K562 (cell line): ENCODE results near the gene IPO11. TPM values are rescaled to one million over a fixed set of nuclear protein-coding genes. Genes with fewer than 3 reads are reported as not detected.

Experiments used
- ATAC-seq: fragments of 200-7000 bp; cut with Tn5 transposase; 3 replicates; pipeline ENCODE4 v1.9.1; 2020; ENCODE audit warnings: moderate library complexity
- BruUV-seq: library from RNA; stranded (reverse); fragments of 400-500 nt; replicated peaks from 2 replicates; lab custom pipeline; 2021; lab: Mats Ljungman, UMichigan
- CTCF ChIA-PET: fragments of 300-600 bp; formaldehyde crosslinking; extraction: SDS; loops from one replicate; lab custom pipeline; 2021; ENCODE audit warnings: low intra/inter-chr PET ratio; lab: Yijun Ruan, JAX
- POLR2A ChIA-PET: fragments of 300-600, 350-650 bp; sonication (Branson Sonifier 250); formaldehyde crosslinking; extraction: SDS; loops from one replicate; lab custom pipeline; 2021; ENCODE audit warnings: antibody characterized with exemption, inconsistent platforms; lab: Yijun Ruan, JAX
- DNase-seq, 4 experiments: peaks; one replicate each; pipeline versions ENCODE4 v3.0.0 to v3.0.0-alpha.2; 2011 to 2018; ENCODE audit warnings: low spot score in 3 of 4, mixed read lengths in 3 of 4; ENCODE audit errors: extremely low read depth in 1 of 4
- FAIRE-seq: peaks from 2 replicates; lab custom pipeline; 2011; peaks lifted over from hg19 to GRCh38; lab: Jason Lieb, UNC
- H2AFZ ChIP-seq: 2 replicates; pipeline ENCODE4 v1.6.0; 2011; ENCODE audit warnings: low read depth, low read length, control low read depth, inconsistent platforms
- H3K27ac ChIP-seq: fragments of 200-600 bp; 3 replicates; pipeline ENCODE4 v1.8.0; 2011; ENCODE audit warnings: low read depth, mild to moderate bottlenecking, control low read depth, inconsistent platforms, low read length, moderate library complexity, mixed read lengths; ENCODE audit errors: extremely low read depth
- H3K27me3 ChIP-seq, 2 experiments: fragments of 300-600 bp in 1 of 2; 2 replicates in 1 of 2; 3 replicates in 1 of 2; pipeline versions ENCODE4 v1.6.0 to v1.8.0; 2011; ENCODE audit warnings: inconsistent platforms in 2 of 2, low read length in 2 of 2, mild to moderate bottlenecking in 1 of 2, mixed read lengths in 1 of 2, moderate library complexity in 1 of 2; ENCODE audit not compliant: control insufficient read depth in 2 of 2, insufficient read depth in 2 of 2
- H3K36me3 ChIP-seq: fragments of 300-600 bp; 3 replicates; pipeline ENCODE4 v1.8.0; 2011; ENCODE audit warnings: mild to moderate bottlenecking, low read length, inconsistent platforms; ENCODE audit not compliant: control insufficient read depth, insufficient read depth
- H3K4me1 ChIP-seq, 2 experiments: fragments of 200-600 bp in 1 of 2; replicated peaks in 1 of 2; 2 replicates in 1 of 2; 3 replicates in 1 of 2; pipeline versions ENCODE4 v1.5.1 to v1.8.0; 2011; ENCODE audit warnings: inconsistent platforms in 2 of 2, low read length in 2 of 2, mild to moderate bottlenecking in 1 of 2, mixed read lengths in 1 of 2, moderate library complexity in 1 of 2; ENCODE audit not compliant: control insufficient read depth in 2 of 2, insufficient read depth in 2 of 2
- H3K4me2 ChIP-seq: 2 replicates; pipeline ENCODE4 v1.6.1; 2011; ENCODE audit warnings: low read length, control low read depth, inconsistent platforms, mixed read lengths; ENCODE audit not compliant: insufficient read depth
- H3K4me3 ChIP-seq: fragments of 200-600 bp; sonication (generic), shearing (Covaris generic); 2 replicates; pipeline ENCODE4 v1.5.1; 2016; ENCODE audit warnings: control low read depth, inconsistent platforms
- H3K79me2 ChIP-seq: fragments of 200-600 bp; 3 replicates; pipeline ENCODE4 v1.8.0; 2011; ENCODE audit warnings: low read length, inconsistent platforms; ENCODE audit not compliant: control insufficient read depth, insufficient read depth
- H3K9ac ChIP-seq, 2 experiments: 2 replicates each; pipeline versions ENCODE4 v1.6.0 to v1.6.1; 2011; ENCODE audit warnings: low read depth in 2 of 2, low read length in 2 of 2, control low read depth in 1 of 2, inconsistent platforms in 1 of 2, mild to moderate bottlenecking in 1 of 2, mixed read lengths in 1 of 2; ENCODE audit not compliant: insufficient read depth in 1 of 2
- H3K9me1 ChIP-seq: one replicate; pipeline ENCODE4 v1.6.0; 2011; ENCODE audit warnings: inconsistent platforms, mild to moderate bottlenecking, low read length, moderate library complexity; ENCODE audit not compliant: control insufficient read depth, insufficient read depth
- H3K9me3 ChIP-seq: replicated peaks from 2 replicates; pipeline ENCODE4 v1.5.1; 2011; ENCODE audit warnings: low read depth, low read length, inconsistent platforms; ENCODE audit not compliant: control insufficient read depth, insufficient read depth
- H4K20me1 ChIP-seq: replicated peaks from 2 replicates; pipeline ENCODE4 v1.6.1; 2011; ENCODE audit warnings: low read length, inconsistent platforms, mixed read lengths; ENCODE audit not compliant: control insufficient read depth, insufficient read depth
- HNRNPUL1 ChIP-seq: fragments of 200-400 bp; formaldehyde crosslinking; IDR thresholded peaks from 2 replicates; pipeline ENCODE4 v1.6.1; 2017; ENCODE audit warnings: low read length
- ZNF316 ChIP-seq: fragments of 450-650 bp; IDR thresholded peaks from 2 replicates; pipeline ENCODE4 v1.6.1; 2016
- ZNF707 ChIP-seq: fragments of 250-450 bp; sonication (Bioruptor Pico); conservative IDR thresholded peaks from 2 replicates; pipeline ENCODE4 v1.8.0; 2022; ENCODE audit warnings: inconsistent platforms, mild to moderate bottlenecking, moderate library complexity
- ZNF77 ChIP-seq: fragments of 250-450 bp; sonication (Bioruptor Pico); IDR thresholded peaks from 2 replicates; pipeline ENCODE4 v1.5.0; 2020
- WGBS: fragments of 100-300 bp; shearing (Covaris generic); methylation state at CpG from one replicate; pipeline ENCODE4 v1.1.6; 2016; ENCODE audit warnings: low coverage, mixed read lengths; ENCODE audit not compliant: insufficient coverage; ENCODE audit errors: missing lambda C conversion rate; 5-methylcytosine and 5-hydroxymethylcytosine counted together
- in situ Hi-C: fragments of 300-500 bp; cut with MboI; formaldehyde crosslinking; loops from 4 replicates; pipeline ENCODE4 v1.15.0; 2018; ENCODE audit warnings: inconsistent platforms, mixed read lengths
- intact Hi-C: fragments of 100-400 bp; cut with micrococcal nuclease; formaldehyde crosslinking; loops from 2 replicates; pipeline ENCODE4 v1.14.2; 2022
- polyA plus RNA-seq, 8 experiments: library from polyadenylated mRNA; depleted of rRNA in 4 of 8; stranded (reverse) in 5 of 8; unstranded in 3 of 8; fragments of >200 nt; fragmentation: Nextera tagmentation in 2 of 8; fragmentation: Illumina TruSeq in 1 of 8; extraction: Ambion mirVana in 2 of 8; extraction: Trizol in 1 of 8; gene quantifications; 2 replicates each; pipeline versions ENCODE4 v1.2.1 to v1.2.3, GENCODE V29; 2011 to 2014; ENCODE audit warnings: inconsistent platforms in 1 of 8, missing spikeins in 1 of 8
- total RNA-seq, 7 experiments: library from RNA; depleted of rRNA in 6 of 7; stranded (reverse); fragments of >200 nt in 6 of 7; fragmentation: Illumina TruSeq in 2 of 7; extraction: Trizol in 2 of 7; gene quantifications; 2 replicates each; pipeline versions ENCODE4 v1.2.1 to v1.2.3, GENCODE V29; 2011 to 2021; ENCODE audit warnings: low replicate concordance in 1 of 7
- TF ChIP-seq, protein P1 (sequence below): fragments of 250-450 bp; sonication (Bioruptor Pico); IDR thresholded peaks from 2 replicates; pipeline ENCODE4 v1.8.0; 2022; ENCODE audit warnings: inconsistent platforms, mild to moderate bottlenecking, moderate library complexity, borderline replicate concordance
- TF ChIP-seq, protein P2 (sequence below), 2 experiments: fragments of 450-650 bp; IDR thresholded peaks; 2 replicates each; pipeline ENCODE4 v1.6.1; 2016; ENCODE audit warnings: mild to moderate bottlenecking in 2 of 2, borderline replicate concordance in 1 of 2, low read depth in 1 of 2, moderate library complexity in 1 of 2
- TF ChIP-seq, protein P3 (sequence below), 2 experiments: fragments of 450-650 bp in 1 of 2; IDR thresholded peaks; 2 replicates each; pipeline ENCODE4 v1.6.1; 2011 to 2017; ENCODE audit warnings: low read depth in 2 of 2, antibody characterized with exemption in 1 of 2, borderline replicate concordance in 1 of 2, low read length in 1 of 2, mild to moderate bottlenecking in 1 of 2, mixed read lengths in 1 of 2; ENCODE audit not compliant: control insufficient read depth in 1 of 2

The IPO11 gene
- total and polyA plus RNA-seq, 9 of the 15 experiments (the other 6 are each of a cell fraction or from before 2014, with no cell fraction given): 38.7 to 96.0 (median 70.9) TPM

DNA sequence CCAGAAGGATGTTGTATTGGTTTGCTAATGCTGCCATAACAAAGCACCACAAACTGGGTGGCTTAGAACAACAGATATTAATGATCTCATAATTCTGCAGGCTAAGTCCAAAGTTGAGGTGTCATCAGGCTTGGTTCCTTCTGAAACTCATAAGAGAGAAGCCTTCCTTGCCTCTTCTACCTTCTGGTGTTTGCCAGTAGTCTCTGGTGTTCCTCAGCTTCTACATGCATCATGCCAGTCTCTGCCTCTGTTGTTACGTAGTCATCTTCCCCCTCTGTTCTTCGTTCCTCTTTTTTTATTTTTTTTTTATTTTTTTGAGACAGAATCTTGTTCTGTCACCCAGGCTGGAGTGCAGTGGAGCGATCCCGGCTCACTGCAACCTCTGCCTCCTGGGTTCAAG is 227.9 kb downstream of the IPO11 start:
- intact Hi-C loops (no loop called here), in situ Hi-C loops (no loop called here)
- H3K27me3 ChIP-seq: no peaks in the 10 kb centered on the region
- no peak for ATAC-seq
- no peak overlapping the region for H3K27ac ChIP-seq
- no peak overlapping the region for H3K9ac ChIP-seq
- H3K9me1 ChIP-seq: no peaks in the 10 kb centered on the region
- CTCF ChIA-PET: no interaction called here
- no peaks in the 10 kb centered on the region for H3K79me2 ChIP-seq
- POLR2A ChIA-PET: no interaction called here
- no peak overlapping the region for H3K4me3 ChIP-seq
- H3K9me3 ChIP-seq: no peaks in the 10 kb centered on the region
- no TSS peak for BruUV-seq
- H3K4me2 ChIP-seq: no peak overlapping the region
- WGBS: 78% methylated on average over 4 of the region's 4 CpGs
- no peaks in the 10 kb centered on the region; a peak in 1 of 5 replicates for H3K4me1 ChIP-seq
- peak; percentile 65 for FAIRE-seq
- H4K20me1 ChIP-seq: no peaks in the 10 kb centered on the region
- DNase-seq: no peak
- H3K36me3 ChIP-seq: no peaks in the 10 kb centered on the region
- no peak overlapping the region for H2AFZ ChIP-seq
- TF ChIP-seq HNRNPUL1: no peak
- TF ChIP-seq ZNF77: no peak
- TF ChIP-seq, protein P1, sequence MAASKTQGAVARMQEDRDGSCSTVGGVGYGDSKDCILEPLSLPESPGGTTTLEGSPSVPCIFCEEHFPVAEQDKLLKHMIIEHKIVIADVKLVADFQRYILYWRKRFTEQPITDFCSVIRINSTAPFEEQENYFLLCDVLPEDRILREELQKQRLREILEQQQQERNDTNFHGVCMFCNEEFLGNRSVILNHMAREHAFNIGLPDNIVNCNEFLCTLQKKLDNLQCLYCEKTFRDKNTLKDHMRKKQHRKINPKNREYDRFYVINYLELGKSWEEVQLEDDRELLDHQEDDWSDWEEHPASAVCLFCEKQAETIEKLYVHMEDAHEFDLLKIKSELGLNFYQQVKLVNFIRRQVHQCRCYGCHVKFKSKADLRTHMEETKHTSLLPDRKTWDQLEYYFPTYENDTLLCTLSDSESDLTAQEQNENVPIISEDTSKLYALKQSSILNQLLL (CRISPR knock-in tag): no peak
- TF ChIP-seq, protein P2, sequence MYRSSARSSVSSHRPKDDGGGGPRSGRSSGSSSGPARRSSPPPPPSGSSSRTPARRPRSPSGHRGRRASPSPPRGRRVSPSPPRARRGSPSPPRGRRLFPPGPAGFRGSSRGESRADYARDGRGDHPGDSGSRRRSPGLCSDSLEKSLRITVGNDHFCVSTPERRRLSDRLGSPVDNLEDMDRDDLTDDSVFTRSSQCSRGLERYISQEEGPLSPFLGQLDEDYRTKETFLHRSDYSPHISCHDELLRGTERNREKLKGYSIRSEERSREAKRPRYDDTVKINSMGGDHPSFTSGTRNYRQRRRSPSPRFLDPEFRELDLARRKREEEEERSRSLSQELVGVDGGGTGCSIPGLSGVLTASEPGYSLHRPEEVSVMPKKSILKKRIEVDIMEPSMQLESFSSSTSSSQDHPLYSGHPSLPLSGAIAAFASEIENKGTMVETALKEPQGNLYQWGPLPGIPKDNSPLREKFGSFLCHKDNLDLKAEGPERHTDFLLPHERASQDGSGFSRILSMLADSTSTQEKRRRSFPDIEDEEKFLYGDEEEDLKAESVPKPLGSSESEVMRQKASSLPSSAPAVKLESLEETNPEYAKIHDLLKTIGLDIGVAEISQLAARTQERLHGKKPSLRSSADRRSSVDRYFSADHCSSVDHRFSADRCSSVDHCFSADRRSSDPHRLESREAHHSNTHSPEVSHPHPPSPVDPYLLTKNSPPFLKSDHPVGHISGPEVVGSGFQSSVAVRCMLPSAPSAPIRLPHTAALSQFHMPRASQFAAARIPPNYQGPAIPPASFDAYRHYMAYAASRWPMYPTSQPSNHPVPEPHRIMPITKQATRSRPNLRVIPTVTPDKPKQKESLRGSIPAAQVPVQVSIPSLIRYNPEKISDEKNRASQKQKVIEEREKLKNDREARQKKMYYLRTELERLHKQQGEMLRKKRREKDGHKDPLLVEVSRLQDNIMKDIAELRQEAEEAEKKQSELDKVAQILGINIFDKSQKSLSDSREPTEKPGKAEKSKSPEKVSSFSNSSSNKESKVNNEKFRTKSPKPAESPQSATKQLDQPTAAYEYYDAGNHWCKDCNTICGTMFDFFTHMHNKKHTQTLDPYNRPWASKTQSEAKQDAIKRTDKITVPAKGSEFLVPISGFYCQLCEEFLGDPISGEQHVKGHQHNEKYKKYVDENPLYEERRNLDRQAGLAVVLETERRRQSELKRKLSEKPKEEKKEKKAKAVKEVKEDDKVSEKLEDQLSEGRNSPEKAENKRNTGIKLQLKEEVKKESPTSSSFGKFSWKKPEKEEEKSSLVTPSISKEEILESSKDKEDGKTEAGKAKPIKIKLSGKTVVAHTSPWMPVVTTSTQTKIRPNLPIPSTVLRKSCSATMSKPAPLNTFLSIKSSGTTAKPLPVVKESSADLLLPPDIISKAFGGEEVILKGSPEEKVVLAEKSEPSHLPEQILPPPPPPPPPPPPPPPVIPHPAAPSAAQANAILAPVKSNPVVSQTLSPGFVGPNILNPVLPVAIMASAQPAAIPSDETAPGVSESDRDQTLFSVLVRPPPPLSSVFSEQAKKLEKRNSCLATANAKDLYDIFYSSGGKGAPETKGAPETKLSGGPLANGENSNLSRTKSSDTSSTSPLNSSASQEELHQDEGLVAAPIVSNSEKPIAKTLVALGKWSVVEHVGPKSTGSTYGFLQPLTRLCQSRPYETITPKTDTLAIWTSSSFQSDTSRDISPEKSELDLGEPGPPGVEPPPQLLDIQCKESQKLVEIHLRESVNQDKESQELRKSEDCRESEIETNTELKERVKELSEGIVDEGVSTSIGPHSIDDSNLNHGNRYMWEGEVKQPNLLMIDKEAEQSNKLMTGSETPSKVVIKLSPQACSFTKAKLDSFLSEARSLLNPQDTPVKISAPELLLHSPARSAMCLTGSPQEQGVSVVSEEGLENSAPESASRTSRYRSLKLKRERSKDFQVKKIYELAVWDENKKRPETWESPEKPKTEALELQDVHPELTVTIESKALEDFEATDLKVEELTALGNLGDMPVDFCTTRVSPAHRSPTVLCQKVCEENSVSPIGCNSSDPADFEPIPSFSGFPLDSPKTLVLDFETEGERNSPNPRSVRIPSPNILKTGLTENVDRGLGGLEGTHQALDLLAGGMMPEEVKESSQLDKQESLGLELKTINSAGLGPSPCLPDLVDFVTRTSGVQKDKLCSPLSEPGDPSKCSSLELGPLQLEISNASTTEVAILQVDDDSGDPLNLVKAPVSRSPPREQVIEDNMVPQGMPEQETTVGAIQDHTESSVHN (IDR thresholded peaks at IDR 0.05; ENCODE audit: borderline replicate concordance in 1 of 2, low read depth in 1 of 2): no peak
- no peak for TF ChIP-seq ZNF316
- TF ChIP-seq, protein P3, sequence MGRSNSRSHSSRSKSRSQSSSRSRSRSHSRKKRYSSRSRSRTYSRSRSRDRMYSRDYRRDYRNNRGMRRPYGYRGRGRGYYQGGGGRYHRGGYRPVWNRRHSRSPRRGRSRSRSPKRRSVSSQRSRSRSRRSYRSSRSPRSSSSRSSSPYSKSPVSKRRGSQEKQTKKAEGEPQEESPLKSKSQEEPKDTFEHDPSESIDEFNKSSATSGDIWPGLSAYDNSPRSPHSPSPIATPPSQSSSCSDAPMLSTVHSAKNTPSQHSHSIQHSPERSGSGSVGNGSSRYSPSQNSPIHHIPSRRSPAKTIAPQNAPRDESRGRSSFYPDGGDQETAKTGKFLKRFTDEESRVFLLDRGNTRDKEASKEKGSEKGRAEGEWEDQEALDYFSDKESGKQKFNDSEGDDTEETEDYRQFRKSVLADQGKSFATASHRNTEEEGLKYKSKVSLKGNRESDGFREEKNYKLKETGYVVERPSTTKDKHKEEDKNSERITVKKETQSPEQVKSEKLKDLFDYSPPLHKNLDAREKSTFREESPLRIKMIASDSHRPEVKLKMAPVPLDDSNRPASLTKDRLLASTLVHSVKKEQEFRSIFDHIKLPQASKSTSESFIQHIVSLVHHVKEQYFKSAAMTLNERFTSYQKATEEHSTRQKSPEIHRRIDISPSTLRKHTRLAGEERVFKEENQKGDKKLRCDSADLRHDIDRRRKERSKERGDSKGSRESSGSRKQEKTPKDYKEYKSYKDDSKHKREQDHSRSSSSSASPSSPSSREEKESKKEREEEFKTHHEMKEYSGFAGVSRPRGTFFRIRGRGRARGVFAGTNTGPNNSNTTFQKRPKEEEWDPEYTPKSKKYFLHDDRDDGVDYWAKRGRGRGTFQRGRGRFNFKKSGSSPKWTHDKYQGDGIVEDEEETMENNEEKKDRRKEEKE (IDR thresholded peaks at IDR 0.05; ENCODE audit: borderline replicate concordance in 1 of 2, control insufficient read depth in 1 of 2, low read depth in 2 of 2, low read length in 1 of 2): no peak
- no peak for TF ChIP-seq ZNF707
